GM23338 (cell line): ENCODE measurements around the gene YPEL1. TPM values are rescaled to one million over a fixed set of nuclear protein-coding genes. Genes with fewer than 3 reads are reported as not detected.

Source experiments
- ATAC-seq: fragments of 200-7000 bp; cut with Tn5 transposase; 3 replicates; pipeline ENCODE4 v1.9.1; 2020
- DNase-seq: peaks from one replicate; pipeline ENCODE4 v3.0.0-alpha.2; 2015; ENCODE audit warnings: low spot score
- H2AFZ ChIP-seq: fragments of 200-600 bp; sonication (generic); 2 replicates; pipeline ENCODE4 v1.8.0; 2016; ENCODE audit warnings: antibody characterized with exemption, mild to moderate bottlenecking, moderate library complexity
- H3F3A ChIP-seq: fragments of 200-600 bp; sonication (generic); replicated peaks from 2 replicates; pipeline ENCODE4 v1.8.0; 2017; ENCODE audit warnings: antibody characterized with exemption, mixed run types, low read depth
- H3K27ac ChIP-seq: fragments of 200-600 bp; sonication (generic); 2 replicates; pipeline ENCODE4 v1.6.1; 2016; ENCODE audit warnings: low read depth
- H3K27me3 ChIP-seq: fragments of 200-600 bp; sonication (generic); 2 replicates; pipeline ENCODE4 v1.8.0; 2016; ENCODE audit warnings: mild to moderate bottlenecking, mixed run types, moderate library complexity; ENCODE audit not compliant: insufficient read depth
- H3K36me3 ChIP-seq: fragments of 200-600 bp; sonication (generic); 2 replicates; pipeline ENCODE4 v1.8.0; 2016; ENCODE audit warnings: mild to moderate bottlenecking; ENCODE audit not compliant: insufficient read depth
- H3K4me1 ChIP-seq: fragments of 200-600 bp; sonication (generic); 2 replicates; pipeline ENCODE4 v1.8.0; 2016; ENCODE audit warnings: mild to moderate bottlenecking, moderate library complexity; ENCODE audit not compliant: insufficient read depth
- H3K4me2 ChIP-seq: fragments of 200-600 bp; sonication (generic); 2 replicates; pipeline ENCODE4 v1.7.1; 2017; ENCODE audit warnings: mixed run types
- H3K4me3 ChIP-seq: fragments of 200-600 bp; sonication (generic); 2 replicates; pipeline ENCODE4 v1.6.1; 2016; ENCODE audit warnings: mixed run types
- H3K79me2 ChIP-seq: fragments of 200-600 bp; sonication (generic); replicated peaks from 2 replicates; pipeline ENCODE4 v1.8.0; 2017; ENCODE audit warnings: mild to moderate bottlenecking; ENCODE audit not compliant: insufficient read depth
- H3K9me2 ChIP-seq: fragments of 200-600 bp; sonication (generic); 2 replicates; pipeline ENCODE4 v1.8.0; 2017; ENCODE audit not compliant: insufficient read depth
- H4K20me1 ChIP-seq: fragments of 200-600 bp; sonication (generic); replicated peaks from 2 replicates; pipeline ENCODE4 v1.8.0; 2017; ENCODE audit warnings: mild to moderate bottlenecking; ENCODE audit not compliant: insufficient read depth
- H3K27ac Mint-ChIP-seq: 2 replicates; pipeline ENCODE4 v1.8.0; 2020; ENCODE audit warnings: inconsistent platforms, mild to moderate bottlenecking, moderate library complexity, mixed read lengths
- H3K27me3 Mint-ChIP-seq: 3 replicates; pipeline ENCODE4 v1.8.0; 2022; ENCODE audit warnings: low read depth, mild to moderate bottlenecking, moderate library complexity, mixed read lengths, inconsistent platforms; ENCODE audit not compliant: insufficient read depth, poor library complexity
- H3K36me3 Mint-ChIP-seq: 3 replicates; pipeline ENCODE4 v1.8.0; 2021; ENCODE audit warnings: low read depth, mild to moderate bottlenecking, inconsistent platforms, moderate library complexity, mixed read lengths
- H3K4me1 Mint-ChIP-seq: 3 replicates; pipeline ENCODE4 v1.8.0; 2020; ENCODE audit warnings: mild to moderate bottlenecking, inconsistent platforms, mixed read lengths
- H3K4me3 Mint-ChIP-seq: 3 replicates; pipeline ENCODE4 v1.8.0; 2021; ENCODE audit warnings: moderate library complexity, mild to moderate bottlenecking, inconsistent platforms, mixed read lengths
- H3K9me3 Mint-ChIP-seq: 3 replicates; pipeline ENCODE4 v1.8.0; 2020; ENCODE audit warnings: moderate library complexity, mild to moderate bottlenecking, inconsistent platforms, mixed read lengths
- POLR2AphosphoS5 ChIP-seq: IDR thresholded peaks from 2 replicates; pipeline ENCODE4 v1.6.1; 2016; ENCODE audit warnings: antibody characterized with exemption, low read depth
- polyA plus RNA-seq: library from polyadenylated mRNA; unstranded; fragments of >200 nt; fragmentation: Nextera tagmentation; extraction: Ambion mirVana; gene quantifications from 2 replicates; pipeline ENCODE4 v1.2.1, GENCODE V29; 2016
- total RNA-seq: library from RNA; depleted of rRNA; stranded (reverse); fragments of >200 nt; shearing (Covaris generic); gene quantifications from 2 replicates; pipeline ENCODE4 v1.2.3, GENCODE V29; 2014
- TF ChIP-seq, protein P1 (sequence below), 2 experiments: fragments of 200-600 bp in 1 of 2; sonication (generic) in 1 of 2; conservative IDR thresholded peaks; 2 replicates each; pipeline versions ENCODE4 v1.5.1 to v1.6.1; 2016 to 2017; ENCODE audit warnings: antibody characterized with exemption in 2 of 2, low read depth in 2 of 2, mild to moderate bottlenecking in 2 of 2, moderate library complexity in 1 of 2
- TF ChIP-seq, protein P2 (sequence below): IDR thresholded peaks from one replicate; pipeline ENCODE4 v1.6.1; 2018; ENCODE audit warnings: antibody characterized with exemption; ENCODE audit not compliant: unreplicated experiment

YPEL1 gene
- total and polyA plus RNA-seq, 2 experiments from 2014 or later, result 4.4 to 6.0 TPM

DNA sequence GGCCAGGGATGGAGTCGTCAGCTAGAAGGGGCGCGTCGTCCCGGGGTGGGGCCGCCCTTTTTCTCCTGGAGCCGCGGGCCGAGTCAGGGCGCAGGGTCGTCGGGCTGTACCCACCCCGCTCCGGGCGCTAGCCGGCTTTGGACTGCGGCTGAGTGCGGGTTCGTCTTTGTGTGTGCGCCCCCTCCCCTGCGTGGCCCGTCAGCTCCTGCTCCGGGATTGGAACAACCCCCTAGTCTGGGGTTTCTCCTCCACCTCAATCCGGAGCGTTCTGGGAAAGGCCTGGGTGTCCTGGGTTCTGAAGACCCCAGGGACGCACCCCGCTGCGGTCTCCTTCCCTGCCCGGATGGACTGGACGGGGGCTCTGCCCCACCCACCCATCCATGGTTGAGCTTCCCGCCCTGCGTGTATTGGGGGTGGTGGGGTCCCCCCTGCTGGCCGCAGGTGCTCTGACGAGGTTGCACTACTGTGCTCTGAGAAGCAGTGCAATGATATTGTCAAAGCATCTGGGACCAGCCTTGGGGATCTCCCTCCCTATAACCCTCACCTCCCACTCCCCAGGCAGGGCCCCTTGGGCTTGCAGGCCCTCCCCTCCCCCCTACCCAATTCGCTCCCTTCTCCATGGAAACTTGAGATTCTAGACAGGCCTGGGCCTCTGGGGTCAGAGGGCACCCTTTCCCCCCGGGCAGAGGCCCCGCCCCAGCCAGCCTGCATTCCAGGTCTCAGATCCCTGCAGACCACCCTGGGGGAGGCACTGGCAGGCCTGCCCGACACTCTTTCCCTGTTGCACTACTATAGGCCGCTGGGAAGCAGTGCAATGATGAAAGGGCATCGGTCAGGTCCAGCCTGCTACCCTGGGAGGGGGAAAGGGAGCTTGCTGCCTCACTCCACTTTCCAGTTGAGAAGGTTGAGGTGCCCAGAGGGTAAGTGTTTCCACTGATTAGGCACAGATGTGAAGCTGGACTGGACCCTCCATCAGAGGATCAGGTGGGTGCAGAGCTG lies 82.7 kb downstream of the YPEL1 start:
- ATAC-seq (peak; percentile 20), DNase-seq (peak; percentile 66)
- no peak overlapping the region for H3K27ac ChIP-seq

More for the DNA sequence above, 82.7 kb downstream of the YPEL1 start:
- Histone ChIP-seq H3F3A (peaks cover 42% of the 10 kb centered on the region), H3K79me2 (peaks cover 7% of the 10 kb centered on the region), H3K9me2 (no peaks in the 10 kb centered on the region), H3K4me2 (peak overlapping the region; percentile 87), H3K27me3 (no peaks in the 10 kb centered on the region), H3K36me3 (peaks cover 13% of the 10 kb centered on the region; the same call in 1 of the 2 replicates), H3K4me3 (peak overlapping the region; percentile 62), H2AFZ (peak overlapping the region; percentile 73; the same call in 1 of the 2 replicates), H4K20me1 (no peaks in the 10 kb centered on the region; the same call in 1 of the 2 replicates), H3K4me1 (peaks cover 27% of the 10 kb centered on the region)
- peaks cover 12% of the 10 kb centered on the region for H3K27me3 Mint-ChIP-seq
- H3K36me3 Mint-ChIP-seq, result peaks cover 34% of the 10 kb centered on the region
- TF ChIP-seq, protein P1, sequence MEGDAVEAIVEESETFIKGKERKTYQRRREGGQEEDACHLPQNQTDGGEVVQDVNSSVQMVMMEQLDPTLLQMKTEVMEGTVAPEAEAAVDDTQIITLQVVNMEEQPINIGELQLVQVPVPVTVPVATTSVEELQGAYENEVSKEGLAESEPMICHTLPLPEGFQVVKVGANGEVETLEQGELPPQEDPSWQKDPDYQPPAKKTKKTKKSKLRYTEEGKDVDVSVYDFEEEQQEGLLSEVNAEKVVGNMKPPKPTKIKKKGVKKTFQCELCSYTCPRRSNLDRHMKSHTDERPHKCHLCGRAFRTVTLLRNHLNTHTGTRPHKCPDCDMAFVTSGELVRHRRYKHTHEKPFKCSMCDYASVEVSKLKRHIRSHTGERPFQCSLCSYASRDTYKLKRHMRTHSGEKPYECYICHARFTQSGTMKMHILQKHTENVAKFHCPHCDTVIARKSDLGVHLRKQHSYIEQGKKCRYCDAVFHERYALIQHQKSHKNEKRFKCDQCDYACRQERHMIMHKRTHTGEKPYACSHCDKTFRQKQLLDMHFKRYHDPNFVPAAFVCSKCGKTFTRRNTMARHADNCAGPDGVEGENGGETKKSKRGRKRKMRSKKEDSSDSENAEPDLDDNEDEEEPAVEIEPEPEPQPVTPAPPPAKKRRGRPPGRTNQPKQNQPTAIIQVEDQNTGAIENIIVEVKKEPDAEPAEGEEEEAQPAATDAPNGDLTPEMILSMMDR (conservative IDR thresholded peaks at IDR 0.05; ENCODE audit: low read depth in 2 of 2), result 0 out of 4 replicates have a peak, but pooled peaks of 1 of the 2 experiments have one; percentile 15
- peak; percentile 20; the same call in 1 of the 2 replicates for TF ChIP-seq POLR2AphosphoS5
- TF ChIP-seq, protein P2, sequence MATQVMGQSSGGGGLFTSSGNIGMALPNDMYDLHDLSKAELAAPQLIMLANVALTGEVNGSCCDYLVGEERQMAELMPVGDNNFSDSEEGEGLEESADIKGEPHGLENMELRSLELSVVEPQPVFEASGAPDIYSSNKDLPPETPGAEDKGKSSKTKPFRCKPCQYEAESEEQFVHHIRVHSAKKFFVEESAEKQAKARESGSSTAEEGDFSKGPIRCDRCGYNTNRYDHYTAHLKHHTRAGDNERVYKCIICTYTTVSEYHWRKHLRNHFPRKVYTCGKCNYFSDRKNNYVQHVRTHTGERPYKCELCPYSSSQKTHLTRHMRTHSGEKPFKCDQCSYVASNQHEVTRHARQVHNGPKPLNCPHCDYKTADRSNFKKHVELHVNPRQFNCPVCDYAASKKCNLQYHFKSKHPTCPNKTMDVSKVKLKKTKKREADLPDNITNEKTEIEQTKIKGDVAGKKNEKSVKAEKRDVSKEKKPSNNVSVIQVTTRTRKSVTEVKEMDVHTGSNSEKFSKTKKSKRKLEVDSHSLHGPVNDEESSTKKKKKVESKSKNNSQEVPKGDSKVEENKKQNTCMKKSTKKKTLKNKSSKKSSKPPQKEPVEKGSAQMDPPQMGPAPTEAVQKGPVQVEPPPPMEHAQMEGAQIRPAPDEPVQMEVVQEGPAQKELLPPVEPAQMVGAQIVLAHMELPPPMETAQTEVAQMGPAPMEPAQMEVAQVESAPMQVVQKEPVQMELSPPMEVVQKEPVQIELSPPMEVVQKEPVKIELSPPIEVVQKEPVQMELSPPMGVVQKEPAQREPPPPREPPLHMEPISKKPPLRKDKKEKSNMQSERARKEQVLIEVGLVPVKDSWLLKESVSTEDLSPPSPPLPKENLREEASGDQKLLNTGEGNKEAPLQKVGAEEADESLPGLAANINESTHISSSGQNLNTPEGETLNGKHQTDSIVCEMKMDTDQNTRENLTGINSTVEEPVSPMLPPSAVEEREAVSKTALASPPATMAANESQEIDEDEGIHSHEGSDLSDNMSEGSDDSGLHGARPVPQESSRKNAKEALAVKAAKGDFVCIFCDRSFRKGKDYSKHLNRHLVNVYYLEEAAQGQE, result no peak
- no peaks in the 10 kb centered on the region for H3K9me3 Mint-ChIP-seq
- no peak overlapping the region for H3K27ac Mint-ChIP-seq
- H3K4me1 Mint-ChIP-seq, result peaks cover 28% of the 10 kb centered on the region
- H3K4me3 Mint-ChIP-seq, result peak overlapping the region; percentile 94
